ENCODE measurements around the gene FHIT.

Gene FHIT

DNA sequence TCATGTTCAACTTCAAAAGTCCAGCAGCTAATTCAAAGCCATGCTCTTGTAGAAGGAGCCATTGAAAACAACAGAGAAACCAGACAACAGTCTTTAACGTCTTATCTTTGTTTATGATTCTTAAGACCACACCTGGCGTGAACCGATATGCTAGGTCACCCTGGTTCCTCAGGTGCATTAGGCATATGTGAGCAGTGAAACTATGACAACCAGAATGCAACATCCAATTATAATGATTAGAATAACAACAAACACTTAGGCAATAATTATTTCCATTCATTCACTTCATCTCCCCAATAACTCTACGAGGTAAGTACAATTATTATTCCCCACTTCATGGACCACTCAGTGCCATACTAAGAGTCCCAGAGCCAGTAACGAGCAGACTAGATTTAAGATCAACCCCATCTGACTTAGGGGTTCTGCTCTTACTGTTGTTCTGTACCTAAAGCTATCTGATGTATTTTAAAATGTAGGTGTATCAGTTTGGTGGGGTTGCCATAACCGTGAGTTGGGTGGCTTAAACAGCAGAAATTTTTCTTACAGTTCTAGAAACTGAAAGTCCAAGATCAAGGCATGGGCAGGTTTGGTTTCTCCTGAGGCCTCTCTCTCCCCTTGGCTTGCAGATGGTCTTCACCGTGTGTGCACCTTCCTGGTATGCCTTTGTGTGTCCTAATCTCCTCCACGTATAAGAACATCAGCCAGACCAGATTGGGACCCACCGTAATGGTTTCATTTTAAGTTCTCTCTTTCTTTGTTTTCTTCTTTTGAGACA lies 1203.6 kb downstream of the FHIT start:
- no peak for DNase-seq (ENCODE audit: low read depth)

GRCh38 chr3:60046210-60046609 lies 1205.0 kb downstream of the FHIT start:
- no peak for DNase-seq (ENCODE audit: low read depth)

DNA sequence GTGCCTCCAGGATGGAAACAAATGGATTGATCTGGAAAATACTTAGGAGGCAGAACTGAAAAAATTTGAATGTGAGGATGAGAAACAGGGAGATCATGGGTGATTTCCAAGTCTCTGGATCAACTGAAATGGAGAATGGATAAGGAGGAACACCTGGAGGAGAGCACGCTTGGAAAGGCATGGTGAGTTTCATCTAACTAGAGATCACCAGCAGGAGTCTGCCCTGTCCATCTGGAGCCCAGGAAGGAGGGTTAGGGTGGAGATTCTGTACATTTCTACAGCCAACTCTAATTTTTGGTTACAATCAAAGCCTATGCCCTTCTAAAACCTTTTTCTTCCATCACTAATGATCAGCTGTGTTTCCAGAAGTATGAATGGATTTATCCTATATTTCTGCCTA lies 1205.6 kb downstream of the FHIT start:
- no peak for DNase-seq (ENCODE audit: low read depth)

DNA sequence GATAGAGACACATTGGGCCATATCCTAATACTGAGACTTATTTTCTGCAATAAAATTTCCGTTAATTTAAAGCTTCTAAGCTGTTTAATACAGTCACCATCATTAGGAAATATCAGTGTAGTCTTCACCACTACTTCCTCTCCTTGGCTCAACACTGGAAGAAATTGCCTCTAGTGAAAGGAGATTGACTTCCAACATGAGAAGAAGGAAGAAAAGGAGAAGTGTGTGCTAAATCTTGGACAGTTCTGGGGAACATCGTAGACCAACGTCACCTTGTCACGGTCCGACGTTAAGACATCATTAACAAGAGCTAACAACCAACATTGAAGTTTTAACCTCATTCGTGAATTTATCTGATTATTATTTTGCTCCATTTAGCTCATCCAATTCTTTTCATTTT lies 1214.4 kb downstream of the FHIT start:
- no peak for DNase-seq (ENCODE audit: low read depth)

DNA sequence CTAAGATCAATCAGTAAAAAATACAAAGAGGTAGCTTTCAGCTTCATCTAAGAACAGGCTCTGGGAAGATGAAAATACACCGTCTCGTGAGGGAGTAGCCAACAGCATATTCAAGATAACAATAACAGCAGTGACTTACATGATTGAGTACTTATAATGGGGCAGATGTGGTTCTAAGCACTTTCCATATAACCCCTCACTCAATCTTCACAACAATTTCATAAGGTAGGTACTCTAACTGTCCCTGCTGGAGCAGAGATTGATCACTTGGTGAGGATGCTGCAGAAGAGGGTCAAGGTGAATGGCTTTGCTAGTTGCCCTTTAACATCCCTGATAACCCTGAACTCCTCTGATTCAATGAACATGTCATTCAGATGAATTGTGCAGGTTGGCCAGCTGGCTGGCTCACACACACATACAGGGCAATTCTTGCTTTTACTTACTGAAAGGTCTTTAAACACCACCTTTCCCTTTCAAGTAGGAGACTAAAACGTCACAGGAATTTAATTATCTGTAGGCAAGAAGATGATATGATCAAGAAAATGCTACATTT lies 1217.3 kb downstream of the FHIT start:
- DNase-seq (ENCODE audit: low read depth), result no peak

- no peak for DNase-seq (ENCODE audit: low read depth)
These were observed 1220.3 kb downstream of the FHIT start for GRCh38 chr3:60030982-60031381.

- DNase-seq (ENCODE audit: low read depth), result no peak
These were observed 1223.0 kb downstream of the FHIT start for GRCh38 chr3:60028233-60028632.

- no peak for DNase-seq (ENCODE audit: low read depth)
These were observed 1223.9 kb downstream of the FHIT start for GRCh38 chr3:60027335-60027734.

GRCh38 chr3:60025096-60026050 lies 1225.9 kb downstream of the FHIT start:
- DNase-seq (ENCODE audit: low read depth), result no peak

- DNase-seq (ENCODE audit: low read depth), result no peak
These were observed 1226.9 kb downstream of the FHIT start for GRCh38 chr3:60024400-60024799.

GRCh38 chr3:60023189-60023588 lies 1228.1 kb downstream of the FHIT start:
- no peak for DNase-seq (ENCODE audit: low read depth)

- no peak for DNase-seq (ENCODE audit: low read depth)
These were observed 1233.6 kb downstream of the FHIT start for GRCh38 chr3:60017631-60018030.

DNA sequence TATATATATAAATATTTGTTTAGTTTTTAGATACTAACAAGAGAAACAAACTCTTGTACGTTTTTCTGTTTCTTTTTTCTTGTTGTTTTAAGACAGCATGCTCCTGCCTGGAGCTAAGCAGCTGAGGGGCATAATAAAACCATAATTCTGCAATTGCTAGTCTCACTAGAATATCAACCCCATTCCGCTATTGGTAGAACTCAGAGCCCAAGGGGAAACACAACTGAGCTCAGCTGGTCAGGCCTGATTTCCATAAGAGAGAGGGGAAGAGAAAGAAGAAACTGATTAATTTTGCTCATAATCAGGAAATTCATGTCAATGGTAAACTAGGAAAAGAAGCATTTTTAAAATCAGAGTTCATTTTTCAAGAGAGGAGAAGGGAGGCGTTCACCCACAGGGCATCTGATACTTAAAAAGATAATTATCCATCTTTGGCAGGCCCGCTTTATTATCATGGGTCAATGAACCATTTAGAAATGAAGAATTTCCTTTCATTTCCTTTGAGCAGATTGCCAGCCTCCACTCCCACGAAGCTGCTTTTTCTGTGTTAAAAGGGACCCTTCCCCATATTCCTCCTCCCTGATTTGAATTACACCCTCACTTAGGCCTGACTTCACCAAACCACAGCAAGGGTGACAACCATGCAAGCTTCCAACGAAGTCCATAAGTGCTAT lies 1236.1 kb downstream of the FHIT start:
- DNase-seq (ENCODE audit: low read depth), result no peak

GRCh38 chr3:60013241-60013640 lies 1238.0 kb downstream of the FHIT start:
- DNase-seq (ENCODE audit: low read depth), result no peak

DNA sequence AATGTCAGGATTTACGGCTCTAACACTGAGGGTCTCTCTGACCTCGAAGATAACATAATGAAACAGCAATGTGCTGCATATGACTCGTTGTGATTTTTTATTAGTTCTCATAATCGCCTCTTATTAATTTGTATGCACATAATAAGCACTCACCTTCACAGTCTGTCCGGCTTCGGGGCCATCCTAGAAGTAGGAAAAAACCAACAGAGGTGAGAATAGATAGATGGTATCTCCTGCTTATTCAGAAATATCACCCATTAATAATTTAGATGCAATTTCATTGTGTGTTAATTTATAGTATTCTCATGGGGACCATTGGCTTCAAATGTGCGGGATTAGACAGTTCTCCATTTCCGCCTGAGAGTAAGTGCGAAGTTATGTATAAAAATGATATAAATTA lies 1240.0 kb downstream of the FHIT start:
- no peak for DNase-seq (ENCODE audit: low read depth)

DNA sequence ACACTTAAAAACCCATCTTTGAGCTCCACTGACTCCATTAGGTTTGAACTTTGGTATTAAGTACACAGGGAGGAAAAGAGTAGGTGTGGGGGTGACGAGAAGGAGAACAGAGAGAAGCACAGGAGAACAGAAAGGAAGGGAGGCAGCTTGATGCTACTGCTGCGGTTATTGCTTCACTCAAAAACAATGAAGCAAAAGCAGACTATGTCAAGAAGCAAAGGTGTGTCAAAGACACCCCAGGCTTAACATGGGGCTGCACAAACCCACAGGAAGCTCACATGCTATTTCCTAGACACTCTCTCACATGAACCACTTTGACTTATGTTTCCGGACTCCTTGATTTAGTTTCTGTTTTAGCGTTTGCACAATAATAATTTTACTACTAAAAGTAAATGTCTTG lies 1240.5 kb downstream of the FHIT start:
- no peak for DNase-seq (ENCODE audit: low read depth)

- no peak for DNase-seq (ENCODE audit: low read depth)
These were observed 1241.2 kb downstream of the FHIT start for GRCh38 chr3:60009931-60010478.

GRCh38 chr3:60001369-60001768 lies 1249.9 kb downstream of the FHIT start:
- no peak for DNase-seq (ENCODE audit: low read depth)

DNA sequence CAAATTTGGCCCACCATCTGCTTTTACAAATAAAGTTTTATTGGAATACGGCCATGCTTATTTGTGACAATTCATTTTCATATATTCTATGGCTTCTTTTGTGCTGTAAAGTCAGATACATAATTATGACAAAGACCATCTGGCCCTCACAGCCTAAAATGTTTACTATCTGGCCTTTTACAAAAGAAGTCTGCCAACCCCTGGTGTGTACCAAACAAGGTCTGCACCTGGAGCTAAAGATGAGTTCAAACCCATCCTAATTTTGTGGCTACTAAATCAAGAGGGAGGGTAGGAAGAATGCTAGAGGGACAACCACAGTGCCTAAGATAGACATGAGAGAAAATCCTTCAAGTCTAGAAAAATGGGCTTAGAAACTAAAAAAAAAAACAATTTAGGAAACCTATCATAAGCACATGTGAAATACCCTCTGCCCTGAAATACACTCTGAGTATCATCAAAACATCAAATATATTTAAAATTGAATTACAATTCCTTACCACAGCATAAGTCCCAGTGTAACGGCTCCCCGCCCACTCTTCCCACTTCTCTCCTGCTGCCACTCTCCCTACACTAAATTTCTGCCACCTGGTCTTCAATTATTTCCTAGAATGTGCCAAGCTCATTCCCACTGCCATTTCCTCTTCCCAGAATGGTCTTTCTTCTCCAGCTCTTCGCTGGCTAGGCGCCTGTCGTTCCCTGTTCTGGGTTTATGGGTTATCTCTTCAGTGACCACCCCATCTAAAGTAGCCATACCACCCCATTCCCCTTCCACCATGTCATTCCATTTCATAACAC lies 1250.7 kb downstream of the FHIT start:
- DNase-seq (ENCODE audit: low read depth), result no peak

- no peak for DNase-seq (ENCODE audit: low read depth)
These were observed 1253.2 kb downstream of the FHIT start for GRCh38 chr3:59998058-59998457.

DNA sequence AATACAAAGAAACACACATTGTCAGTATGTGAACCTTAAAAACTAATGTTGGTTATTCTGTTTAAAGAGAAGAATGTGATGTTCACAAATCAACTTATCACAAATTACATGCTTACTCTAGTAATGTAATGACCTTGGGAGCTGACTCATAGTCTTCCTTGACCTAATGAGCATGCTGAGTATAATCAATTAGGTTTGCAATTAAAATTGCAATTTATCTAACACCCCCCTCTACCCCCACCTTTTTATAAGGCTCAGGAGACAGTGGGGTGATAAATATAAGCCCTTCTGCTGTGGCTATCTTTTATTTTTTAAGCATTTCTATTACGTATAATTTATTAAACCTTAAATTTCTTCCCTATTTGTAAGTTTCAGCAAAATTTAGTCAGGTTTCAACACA lies 1253.7 kb downstream of the FHIT start:
- DNase-seq (ENCODE audit: low read depth), result no peak
